Measurements from ENCODE around the gene TMEM88.
"Not testable (repeated sequence)": the region's sequence is repeated elsewhere in the genome, so short reads cannot be mapped to it uniquely, and the experiment has no call there.

TMEM88 gene

DNA sequence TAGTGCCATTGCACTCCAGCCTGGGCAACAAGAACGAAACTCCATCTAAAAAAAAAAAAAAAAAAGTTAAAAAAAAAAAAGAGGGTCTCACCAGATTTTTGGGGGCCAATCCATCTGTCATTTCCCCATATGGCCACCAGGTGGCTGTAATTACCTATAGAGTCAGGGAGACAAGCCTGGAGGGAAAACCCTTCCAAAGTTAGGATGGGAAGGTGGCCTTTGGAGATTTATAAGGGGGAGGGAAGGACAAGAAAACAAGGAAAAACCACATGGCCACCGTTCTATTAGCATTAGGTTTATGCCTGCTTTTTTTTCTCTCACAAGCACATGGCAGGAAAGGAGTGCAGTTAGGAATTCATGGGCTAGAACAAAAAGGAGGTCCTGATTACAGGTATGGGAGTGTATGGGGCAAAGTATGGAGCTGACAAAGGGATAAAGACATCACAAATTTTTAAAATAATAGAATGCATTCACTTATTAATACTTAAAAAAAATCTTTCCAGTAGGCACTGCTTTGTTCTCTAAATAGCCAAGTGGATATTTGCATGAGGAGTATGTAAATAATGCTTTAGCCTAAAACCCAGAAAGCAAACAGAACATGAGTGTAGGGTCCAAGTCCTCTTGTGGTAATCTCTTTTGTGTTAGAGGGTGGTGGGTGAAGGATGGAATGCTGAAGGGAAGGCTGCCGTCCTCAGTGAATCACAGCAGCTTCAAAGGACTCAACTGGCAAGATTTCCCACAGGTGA lies 8.0 kb downstream of the TMEM88 start:
- in situ Hi-C loops (cut with MboI; ENCODE audit: low sequenced_read_pairs, unreplicated experiment): no loop called here
- TF ChIP-seq, protein P1, sequence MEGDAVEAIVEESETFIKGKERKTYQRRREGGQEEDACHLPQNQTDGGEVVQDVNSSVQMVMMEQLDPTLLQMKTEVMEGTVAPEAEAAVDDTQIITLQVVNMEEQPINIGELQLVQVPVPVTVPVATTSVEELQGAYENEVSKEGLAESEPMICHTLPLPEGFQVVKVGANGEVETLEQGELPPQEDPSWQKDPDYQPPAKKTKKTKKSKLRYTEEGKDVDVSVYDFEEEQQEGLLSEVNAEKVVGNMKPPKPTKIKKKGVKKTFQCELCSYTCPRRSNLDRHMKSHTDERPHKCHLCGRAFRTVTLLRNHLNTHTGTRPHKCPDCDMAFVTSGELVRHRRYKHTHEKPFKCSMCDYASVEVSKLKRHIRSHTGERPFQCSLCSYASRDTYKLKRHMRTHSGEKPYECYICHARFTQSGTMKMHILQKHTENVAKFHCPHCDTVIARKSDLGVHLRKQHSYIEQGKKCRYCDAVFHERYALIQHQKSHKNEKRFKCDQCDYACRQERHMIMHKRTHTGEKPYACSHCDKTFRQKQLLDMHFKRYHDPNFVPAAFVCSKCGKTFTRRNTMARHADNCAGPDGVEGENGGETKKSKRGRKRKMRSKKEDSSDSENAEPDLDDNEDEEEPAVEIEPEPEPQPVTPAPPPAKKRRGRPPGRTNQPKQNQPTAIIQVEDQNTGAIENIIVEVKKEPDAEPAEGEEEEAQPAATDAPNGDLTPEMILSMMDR (IDR thresholded peaks at IDR 0.05; ENCODE audit: borderline replicate concordance, control extremely low read depth, extremely low read depth, insufficient read depth, missing control alignments): peak; percentile 55
- DNase-seq (ENCODE audit: low spot score): no peak

DNA sequence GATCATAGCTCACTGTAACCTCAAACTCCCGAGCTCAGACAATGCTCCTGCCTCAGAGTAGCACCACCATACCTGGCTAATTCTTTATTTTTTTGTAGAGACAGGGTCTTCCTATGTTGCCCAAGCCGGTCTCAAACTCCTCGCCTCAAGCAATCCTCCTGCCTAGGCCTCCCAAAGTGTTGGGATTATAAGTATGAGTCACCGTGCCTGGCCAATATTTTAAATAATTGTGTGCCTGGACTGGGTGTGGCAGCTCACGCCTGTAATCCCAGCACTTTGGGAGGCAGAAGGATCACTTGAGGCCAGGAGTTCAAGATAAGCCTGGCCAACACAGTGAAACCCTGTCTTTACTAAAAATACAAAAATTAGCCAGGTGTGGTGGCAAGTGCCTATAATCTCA lies 9.5 kb downstream of the TMEM88 start:
- in situ Hi-C loops (cut with MboI; ENCODE audit: low sequenced_read_pairs, unreplicated experiment); DNase-seq (ENCODE audit: low spot score): not testable (repeated sequence)

DNA sequence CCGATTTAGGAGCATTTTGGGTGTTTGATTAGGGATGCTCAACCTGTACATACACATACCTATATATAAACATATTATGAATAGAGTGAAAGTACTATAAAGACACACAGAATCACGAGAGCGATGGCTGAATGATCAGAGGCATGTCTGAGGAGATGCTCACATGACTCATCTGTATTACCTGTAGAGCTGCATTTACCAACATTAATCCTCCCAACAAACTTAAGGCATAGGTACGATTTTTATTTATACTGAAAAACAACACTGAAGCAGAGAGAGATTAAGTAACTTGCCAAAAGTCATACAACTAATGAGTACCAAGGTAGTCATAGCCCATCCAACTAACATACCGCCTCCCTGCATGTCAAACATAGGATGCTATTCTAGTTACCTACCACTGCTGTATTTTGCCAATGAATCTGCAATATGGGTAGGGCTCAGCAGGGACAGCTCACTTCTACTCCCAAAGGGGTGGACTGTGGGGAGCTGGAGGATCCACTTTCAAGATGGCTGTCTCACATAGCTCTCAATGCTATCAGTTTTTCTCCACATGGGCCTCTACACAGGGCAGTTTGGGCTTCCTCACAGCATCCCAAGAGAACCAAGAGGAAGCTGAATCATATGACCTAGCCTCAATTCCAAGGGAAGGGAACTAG lies 10.3 kb downstream of the TMEM88 start:
- in situ Hi-C loops (cut with MboI; ENCODE audit: low sequenced_read_pairs, unreplicated experiment): no loop called here
- TF ChIP-seq, protein P1 (IDR thresholded peaks at IDR 0.05; ENCODE audit: borderline replicate concordance, control extremely low read depth, extremely low read depth, insufficient read depth, missing control alignments): no peak
- DNase-seq (ENCODE audit: low spot score): no peak

DNA sequence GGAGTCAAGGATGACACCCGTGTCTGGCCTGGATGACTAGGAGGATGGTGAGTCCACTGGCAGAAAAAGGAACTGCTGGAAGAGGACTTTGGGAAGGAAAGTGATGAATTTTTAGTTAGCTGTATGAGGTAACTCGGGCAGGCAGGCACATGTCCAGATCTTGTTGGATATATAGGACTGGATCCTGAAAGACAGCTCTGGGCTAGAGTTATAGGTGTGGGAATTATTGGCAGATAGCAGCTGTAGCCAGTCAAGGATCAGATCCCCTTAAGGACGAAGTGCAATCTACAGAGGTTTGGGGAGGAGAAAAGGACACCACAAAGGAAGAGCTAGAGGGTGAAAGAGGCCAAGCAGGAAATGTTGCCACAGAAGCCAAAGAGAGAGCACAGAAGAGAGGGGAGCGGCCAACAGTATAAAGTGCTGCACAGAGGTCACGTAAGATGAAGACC lies 13.0 kb downstream of the TMEM88 start:
- DNase-seq (ENCODE audit: low spot score): no peak
- TF ChIP-seq, protein P1 (IDR thresholded peaks at IDR 0.05; ENCODE audit: borderline replicate concordance, control extremely low read depth, extremely low read depth, insufficient read depth, missing control alignments): no peak
- in situ Hi-C loops (cut with MboI; ENCODE audit: low sequenced_read_pairs, unreplicated experiment): no loop called here

DNA sequence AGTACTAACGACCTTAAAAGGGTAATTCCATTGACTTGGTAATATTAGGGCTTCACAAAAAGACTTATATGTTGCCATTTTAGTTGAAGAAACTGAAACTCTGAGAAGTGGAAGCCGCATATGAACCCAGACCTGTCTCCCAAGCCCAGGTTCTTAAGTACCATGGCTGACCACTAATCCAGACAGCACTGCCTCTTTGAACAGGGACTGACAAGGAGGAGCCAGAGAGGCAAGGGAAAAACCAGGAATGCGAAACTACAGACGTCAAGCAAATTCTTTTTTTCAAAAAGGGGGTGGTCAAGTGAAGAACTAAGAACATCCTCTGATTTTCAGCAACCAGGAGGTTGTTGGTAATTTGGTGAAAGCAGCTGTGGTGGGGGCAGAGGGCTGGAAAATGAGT lies 18.2 kb downstream of the TMEM88 start:
- DNase-seq (ENCODE audit: low spot score): no peak

DNA sequence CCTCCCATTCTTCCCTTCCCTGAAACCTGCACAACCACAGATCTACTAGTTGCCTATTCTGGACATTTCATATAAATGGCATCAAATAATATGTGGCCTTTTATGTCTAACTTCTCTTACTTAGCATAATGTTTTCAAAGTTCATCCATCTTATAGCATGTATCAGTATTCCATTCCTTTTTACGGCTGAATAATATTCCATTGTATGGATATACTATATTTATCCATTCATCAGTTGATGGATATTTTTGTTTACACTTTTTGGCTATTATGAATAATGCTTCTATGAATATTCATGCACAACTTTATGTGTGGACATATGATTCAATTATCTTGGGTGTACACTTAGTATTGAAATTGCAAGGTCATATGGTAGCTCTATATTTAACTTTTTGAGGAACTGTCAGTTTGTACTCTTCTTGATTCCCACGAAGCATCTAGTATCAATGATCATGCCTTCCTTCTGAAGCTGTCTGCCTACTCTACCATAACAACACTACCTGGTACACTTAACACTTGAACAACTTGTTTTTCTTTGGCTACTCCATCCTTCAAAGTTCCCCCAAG lies 21.0 kb downstream of the TMEM88 start:
- DNase-seq (ENCODE audit: low spot score): no peak
- in situ Hi-C loops (cut with MboI; ENCODE audit: low sequenced_read_pairs, unreplicated experiment): no loop called here
- TF ChIP-seq, protein P1 (IDR thresholded peaks at IDR 0.05; ENCODE audit: borderline replicate concordance, control extremely low read depth, extremely low read depth, insufficient read depth, missing control alignments): no peak

More for the DNA sequence above, 18.2 kb downstream of the TMEM88 start:
- TF ChIP-seq, protein P1 (IDR thresholded peaks at IDR 0.05; ENCODE audit: borderline replicate concordance, control extremely low read depth, extremely low read depth, insufficient read depth, missing control alignments): no peak
- in situ Hi-C loops (cut with MboI; ENCODE audit: low sequenced_read_pairs, unreplicated experiment): no loop called here

DNA sequence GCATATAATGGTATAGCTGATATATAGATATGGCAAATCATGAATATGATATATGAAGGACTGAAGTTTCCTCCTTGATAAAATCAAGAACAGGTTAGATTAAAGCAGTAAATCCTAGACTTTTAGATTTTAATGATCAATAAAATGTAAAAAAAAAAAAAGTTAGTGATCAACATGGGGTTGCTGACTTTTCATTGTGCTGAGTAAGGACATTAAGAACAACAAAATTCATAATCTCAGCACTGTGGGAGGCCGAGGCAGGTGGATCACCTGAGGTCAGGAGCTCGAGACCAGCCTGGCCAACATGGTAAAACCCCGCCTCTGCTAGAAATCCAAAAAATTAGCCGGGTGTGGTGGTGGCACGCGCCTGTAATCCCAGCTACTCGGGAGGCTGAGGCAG lies 23.4 kb downstream of the TMEM88 start:
- DNase-seq (ENCODE audit: low spot score): no peak
- in situ Hi-C loops (cut with MboI; ENCODE audit: low sequenced_read_pairs, unreplicated experiment): no loop called here
- TF ChIP-seq, protein P1 (IDR thresholded peaks at IDR 0.05; ENCODE audit: borderline replicate concordance, control extremely low read depth, extremely low read depth, insufficient read depth, missing control alignments): no peak
